Left ventricle myocardium inferior (tissue), 1 donor: ENCODE data around the gene KIF22. TPM values are rescaled to one million over a fixed set of nuclear protein-coding genes. Genes with fewer than 3 reads are reported as not detected.
"Not testable (repeated sequence)": the region's sequence is repeated elsewhere in the genome, so short reads cannot be mapped to it uniquely, and the experiment has no call there.

Experiments
- DNase-seq: peaks from one replicate; pipeline ENCODE4 v3.0.0-alpha.2; 2020
- H3K27ac ChIP-seq: fragments of 200-600 bp; replicated peaks from 2 replicates; pipeline ENCODE4 v1.8.0; 2021
- H3K27me3 ChIP-seq: fragments of 200-600 bp; 2 replicates; pipeline ENCODE4 v1.8.0; 2021; ENCODE audit warnings: low read depth
- H3K36me3 ChIP-seq: fragments of 200-600 bp; 2 replicates; pipeline ENCODE4 v1.8.0; 2021
- H3K4me1 ChIP-seq: fragments of 200-600 bp; 2 replicates; pipeline ENCODE4 v1.8.0; 2021
- H3K4me3 ChIP-seq: fragments of 200-600 bp; 2 replicates; pipeline ENCODE4 v1.8.0; 2021; ENCODE audit warnings: mild to moderate bottlenecking, moderate library complexity
- H3K9me3 ChIP-seq: fragments of 200-600 bp; replicated peaks from 2 replicates; pipeline ENCODE4 v1.8.0; 2021
- CTCF ChIP-seq: fragments of 200-600 bp; IDR thresholded peaks from 2 replicates; pipeline ENCODE4 v1.8.0; 2021; ENCODE audit warnings: antibody characterized with exemption, mild to moderate bottlenecking, borderline replicate concordance
- intact Hi-C: fragments of 100-400 bp; cut with micrococcal nuclease; formaldehyde crosslinking; loops from one replicate; pipeline ENCODE4 v1.11.0; 2022
- total RNA-seq: library from RNA; stranded (reverse); fragmentation: NEBNext Ultra II Directional; extraction: Animal tissue kit (Norgen Biotek cat#: 25700); gene quantifications from one replicate; pipeline ENCODE4 v1.2.1, GENCODE V29; 2021
- donor health status: DM: no; HTN: yes; CAD: no; lungs with severe emphysema.

Gene KIF22
- total RNA-seq, 1 donor from 2014 or later, result 46.9 TPM

DNA sequence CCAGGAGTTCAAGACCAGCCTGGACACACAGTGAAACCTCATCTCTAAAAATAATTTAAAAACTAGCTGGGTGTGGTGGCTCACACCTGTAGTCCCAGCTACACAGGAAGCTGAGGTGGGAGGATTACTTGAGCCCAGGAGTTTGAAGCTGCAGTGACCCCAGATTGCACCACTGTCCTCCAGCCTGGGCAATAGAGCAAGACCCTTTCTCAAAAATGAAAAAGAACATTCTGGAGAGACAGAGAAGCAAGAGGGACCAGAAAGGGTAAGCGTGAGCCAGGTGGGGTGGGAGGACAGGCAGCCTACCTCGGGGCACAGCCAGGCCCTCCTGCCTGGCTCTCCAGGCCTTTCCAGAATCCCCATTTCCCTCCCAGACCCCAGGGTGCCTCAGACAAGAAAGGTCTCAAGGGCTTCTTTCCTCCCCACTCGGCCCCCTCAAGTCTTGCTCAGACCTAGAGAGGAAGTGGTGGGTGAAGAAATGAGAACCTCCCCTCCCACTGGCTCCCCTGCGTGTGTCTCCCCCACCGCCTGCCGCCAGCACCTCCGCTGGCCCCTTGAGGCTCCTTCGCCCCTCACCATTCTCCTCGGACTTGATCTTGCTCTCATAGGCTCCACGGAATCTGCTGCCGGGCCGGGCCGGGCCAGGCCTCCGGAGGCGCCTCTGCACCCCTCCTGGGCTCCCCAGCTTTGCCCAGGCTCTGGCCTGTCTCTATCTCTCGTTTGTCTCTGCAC, 45.3 kb upstream of the KIF22 start:
- intact Hi-C loops, result no loop called here
- Histone ChIP-seq H3K27ac (no peak overlapping the region), H3K27me3 (peaks cover 31% of the 10 kb centered on the region), H3K9me3 (peaks cover 3% of the 10 kb centered on the region), H3K4me1 (no peaks in the 10 kb centered on the region), H3K36me3 (no peaks in the 10 kb centered on the region), H3K4me3 (peak overlapping the region; percentile 48)
- TF ChIP-seq CTCF, result no peak
- peak; percentile 20 for DNase-seq

- Histone ChIP-seq H3K4me1 (no peaks in the 10 kb centered on the region), H3K36me3 (no peaks in the 10 kb centered on the region), H3K27ac (no peak within 1 kb of the TSS), H3K9me3 (peaks cover 3% of the 10 kb centered on the region), H3K4me3 (peak within 1 kb of the TSS; percentile 48), H3K27me3 (peaks cover 25% of the 10 kb centered on the region)
- intact Hi-C loops, result no loop called here
- no peak for TF ChIP-seq CTCF
- DNase-seq, result peak; percentile 70
These were observed 44.7 kb upstream of the KIF22 start, which contains the start of gene C16orf54 for GRCh38 chr16:29745853-29746345. Gene C16orf54 (minus strand): TSS chr16:29745990. CDS start chr16:29744951, 1,039 bp downstream.

DNA sequence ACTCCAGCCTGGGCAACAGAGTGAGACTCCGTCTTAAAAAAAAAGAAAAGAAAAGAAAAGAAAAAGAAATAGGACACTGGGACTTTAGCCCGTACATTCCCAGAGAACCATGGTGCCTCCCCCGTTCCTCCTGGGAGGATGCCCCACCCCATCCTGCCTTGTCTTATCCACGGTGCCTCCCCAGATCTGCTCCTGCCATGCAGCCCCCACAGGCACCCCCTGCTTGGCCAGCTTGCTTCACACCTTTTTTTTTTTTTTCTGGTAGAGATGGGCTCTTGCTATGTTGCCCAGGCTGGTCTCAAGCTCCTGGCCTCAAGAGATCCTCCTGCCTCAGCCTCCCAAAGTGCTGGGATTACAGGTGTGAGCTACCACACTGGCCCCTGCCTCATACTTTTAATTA, 44.0 kb upstream of the KIF22 start:
- H3K4me3 ChIP-seq, intact Hi-C loops, H3K4me1 ChIP-seq, DNase-seq, H3K9me3 ChIP-seq, H3K36me3 ChIP-seq, H3K27ac ChIP-seq: not testable (repeated sequence)
- H3K27me3 ChIP-seq, result peaks cover 20% of the 10 kb centered on the region

GRCh38 chr16:29747947-29748759, 42.4 kb upstream of the KIF22 start:
- H3K36me3 ChIP-seq, result no peaks in the 10 kb centered on the region
- no peak overlapping the region for H3K4me3 ChIP-seq
- H3K4me1 ChIP-seq, result no peaks in the 10 kb centered on the region
- H3K27ac ChIP-seq, result no peak overlapping the region
- H3K9me3 ChIP-seq, result peaks cover 3% of the 10 kb centered on the region
- no peak for DNase-seq
- intact Hi-C loops, result no loop called here
- TF ChIP-seq CTCF, result no peak
- H3K27me3 ChIP-seq, result peaks cover 20% of the 10 kb centered on the region

DNA sequence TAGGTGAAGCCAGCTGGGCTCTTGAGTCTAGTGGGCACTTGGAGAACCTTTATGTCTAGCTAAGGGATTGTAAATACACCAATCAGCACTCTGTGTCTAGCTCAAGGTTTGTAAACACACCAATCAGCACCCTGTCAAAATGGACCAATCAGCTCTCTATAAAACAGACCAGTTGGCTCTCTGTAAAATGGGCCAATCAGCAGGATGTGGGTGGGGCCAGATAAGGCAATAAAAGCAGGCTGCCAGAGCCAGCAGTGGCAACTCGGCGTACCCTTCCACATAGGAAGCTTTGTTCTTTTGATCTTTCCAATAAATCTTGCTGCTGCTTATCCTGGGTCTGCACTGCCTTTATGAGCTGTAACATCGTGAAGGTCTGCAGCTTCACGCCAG, 41.8 kb upstream of the KIF22 start:
- H3K9me3 ChIP-seq, H3K27ac ChIP-seq, DNase-seq, H3K4me3 ChIP-seq, intact Hi-C loops, H3K36me3 ChIP-seq, H3K4me1 ChIP-seq: not testable (repeated sequence)
- peaks cover 19% of the 10 kb centered on the region for H3K27me3 ChIP-seq

DNA sequence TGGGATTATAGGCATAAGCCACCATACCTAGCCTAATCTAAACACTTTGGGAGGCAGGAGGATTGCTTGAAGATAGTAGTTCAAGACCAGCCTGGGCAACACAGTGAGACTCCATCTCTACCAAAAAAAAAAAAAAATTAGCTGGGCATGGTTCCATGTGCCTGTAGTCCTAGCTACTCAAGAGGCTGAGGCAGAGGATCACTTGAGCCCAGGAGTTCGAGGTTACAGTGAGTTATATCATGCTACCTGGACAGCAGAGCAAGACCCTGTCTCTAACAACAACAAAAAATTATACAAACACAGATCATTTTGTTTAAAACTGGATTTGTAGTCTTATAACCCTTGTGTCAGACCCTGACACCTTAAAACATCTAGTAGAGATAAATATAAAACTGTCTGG, 37.0 kb upstream of the KIF22 start:
- H3K36me3 ChIP-seq, result no peaks in the 10 kb centered on the region
- intact Hi-C loops, result no loop called here
- no peaks in the 10 kb centered on the region for H3K4me1 ChIP-seq
- H3K4me3 ChIP-seq, result no peak overlapping the region
- no peaks in the 10 kb centered on the region for H3K9me3 ChIP-seq
- DNase-seq, result no peak
- no peaks in the 10 kb centered on the region for H3K27me3 ChIP-seq
- TF ChIP-seq CTCF, result no peak
- H3K27ac ChIP-seq, result no peak overlapping the region
